RKO (cell line): ENCODE results near the gene FRRS1.
"Not testable (repeated sequence)": the region's sequence is repeated elsewhere in the genome, so short reads cannot be mapped to it uniquely, and the experiment has no call there.

Experiments
- DNase-seq: peaks from one replicate; pipeline ENCODE4 v3.0.0-alpha.2; 2016; ENCODE audit warnings: low spot score

The FRRS1 gene

DNA sequence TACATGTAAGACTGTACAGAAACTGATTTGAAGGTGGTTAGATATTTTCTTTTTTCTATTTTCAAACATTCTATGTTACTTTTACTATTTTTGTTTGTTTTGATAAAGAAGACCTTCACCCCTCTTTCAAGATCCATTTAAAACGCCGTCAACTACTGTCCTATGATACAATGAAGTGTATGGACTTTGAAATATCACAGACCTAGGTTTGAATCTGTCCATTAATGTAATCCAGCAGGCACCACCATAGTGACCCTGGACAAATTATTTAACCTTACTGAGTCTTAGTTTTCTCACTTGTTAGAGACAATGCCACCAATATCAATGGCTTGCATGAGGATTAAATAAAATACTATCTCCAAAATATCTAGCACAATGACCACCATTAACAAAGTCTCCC is 2.0 kb downstream of the FRRS1 start:
- DNase-seq: no peak

DNA sequence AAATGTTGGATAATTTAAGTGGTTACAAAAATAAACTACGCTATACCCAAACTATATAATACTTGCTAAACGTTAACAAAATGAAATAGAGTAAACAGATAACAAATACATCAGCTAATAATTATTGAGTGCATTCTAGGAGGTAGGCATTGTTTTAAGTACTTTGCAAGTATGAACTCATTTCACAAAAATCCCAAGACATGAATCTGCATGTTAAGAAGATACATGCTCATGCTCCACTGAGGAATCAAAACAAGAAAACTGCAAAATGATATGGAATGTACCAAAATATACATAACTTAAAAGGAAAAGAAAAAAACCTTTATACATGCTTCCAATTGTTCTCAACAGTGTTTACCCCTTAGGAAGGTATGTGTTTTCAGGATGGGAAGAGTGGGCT is 2.5 kb downstream of the FRRS1 start:
- DNase-seq: no peak

DNA sequence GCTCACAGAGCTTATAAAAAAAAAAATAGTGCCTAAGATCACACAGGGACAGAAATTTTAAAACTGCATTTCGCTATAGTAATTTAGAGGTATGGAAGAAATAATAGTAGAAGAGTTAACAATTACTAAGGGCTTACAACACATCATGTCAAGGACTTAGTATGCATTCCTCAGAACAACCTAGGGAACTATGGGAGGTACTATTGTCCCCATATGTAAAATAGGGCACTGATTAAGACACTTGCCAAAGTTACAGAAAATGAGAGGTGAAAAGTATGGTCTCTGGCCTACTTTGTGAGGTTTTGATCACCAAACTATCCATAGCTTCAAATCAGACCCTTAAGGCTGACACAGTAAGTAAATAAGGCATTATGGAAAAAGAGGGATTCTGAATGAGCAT is 4.7 kb downstream of the FRRS1 start:
- DNase-seq: no peak

DNA sequence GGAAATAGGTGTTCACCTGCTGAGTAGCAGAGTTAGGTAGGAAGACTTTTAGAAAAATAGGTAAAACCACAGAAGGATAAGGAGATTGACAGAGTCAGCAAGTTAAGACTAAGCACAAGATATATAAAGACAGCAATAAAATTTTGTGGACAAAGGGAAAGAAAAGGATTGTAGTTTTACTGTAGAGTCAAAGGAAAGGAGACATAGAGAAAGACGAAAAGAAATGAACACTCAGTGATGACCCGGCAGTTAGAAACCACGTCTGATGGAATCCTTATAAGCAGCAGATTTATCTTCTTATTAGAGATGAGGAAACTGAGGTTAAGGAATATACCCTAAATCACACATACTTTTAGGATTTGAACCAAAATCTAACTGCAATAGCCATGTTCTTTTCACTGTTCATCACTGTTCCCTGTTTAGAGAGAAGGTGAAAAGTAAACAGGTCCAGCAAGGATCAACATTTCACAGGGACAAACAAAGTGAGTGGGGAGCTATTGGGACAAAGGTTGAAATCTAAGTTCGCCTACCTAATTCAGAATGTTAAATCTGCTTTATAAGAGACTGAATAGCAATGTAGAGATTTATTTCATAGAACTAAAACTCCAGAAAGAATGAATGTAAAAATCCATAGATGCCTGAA is 6.8 kb downstream of the FRRS1 start:
- DNase-seq: no peak

DNA sequence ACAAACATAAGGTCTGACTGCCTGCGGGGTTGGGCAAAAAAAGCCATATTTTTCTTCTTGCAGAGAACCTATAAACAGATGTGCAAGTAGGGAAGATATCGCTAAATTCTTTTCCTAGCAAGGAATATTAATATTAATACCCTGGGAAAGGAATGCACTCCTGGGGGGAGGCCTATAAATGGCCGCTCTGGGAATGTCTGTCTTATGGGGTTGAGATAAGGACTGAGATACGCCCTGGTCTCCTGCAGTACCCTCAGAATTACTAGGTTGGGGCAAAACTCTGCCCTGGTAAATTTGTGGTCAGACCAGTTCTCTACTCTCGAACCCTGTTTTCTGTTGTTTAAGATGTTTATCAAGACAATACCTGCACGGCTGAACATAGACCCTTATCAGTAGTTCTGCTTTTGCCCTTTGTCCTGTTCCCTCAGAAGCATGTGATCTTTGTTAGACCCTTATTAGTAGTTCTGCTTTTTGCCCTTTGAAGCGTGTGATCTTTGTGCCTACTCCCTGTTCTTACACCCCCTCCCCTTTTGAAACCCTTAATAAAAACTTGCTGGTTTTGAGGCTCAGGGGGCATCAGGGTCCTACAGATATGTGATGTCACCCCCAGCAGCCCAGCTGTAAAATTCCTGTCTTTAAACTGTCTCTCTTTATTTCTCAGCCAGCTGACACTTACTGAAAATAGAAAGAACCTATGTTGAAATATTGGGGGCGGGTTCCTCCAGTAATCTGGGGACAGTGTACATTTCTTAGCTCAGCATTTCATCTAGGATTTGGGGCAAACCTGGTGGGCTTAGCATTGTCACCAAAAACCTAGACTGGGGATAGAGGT is 7.5 kb downstream of the FRRS1 start:
- not testable (repeated sequence) for DNase-seq

DNA sequence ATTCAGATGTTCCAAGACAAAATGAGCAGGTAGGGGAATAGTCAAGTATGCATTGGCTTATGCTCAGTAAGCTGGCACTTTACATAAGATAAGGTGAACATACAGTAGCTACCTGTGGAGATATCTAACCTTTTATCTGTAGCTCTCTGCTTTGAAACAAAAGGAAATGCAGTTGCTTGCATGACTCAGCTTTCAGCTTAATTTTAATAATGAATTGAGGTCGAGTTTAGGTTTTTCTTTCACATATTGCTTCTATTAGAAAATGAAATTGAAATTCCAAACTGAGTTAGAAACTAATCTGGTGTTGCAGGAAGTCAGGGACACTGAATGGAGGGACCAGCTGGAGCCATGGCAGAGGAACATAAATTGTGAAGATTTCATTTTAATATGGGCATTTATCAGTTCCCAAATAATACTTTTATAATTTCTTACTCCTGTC is 8.3 kb downstream of the FRRS1 start:
- DNase-seq: no peak

DNA sequence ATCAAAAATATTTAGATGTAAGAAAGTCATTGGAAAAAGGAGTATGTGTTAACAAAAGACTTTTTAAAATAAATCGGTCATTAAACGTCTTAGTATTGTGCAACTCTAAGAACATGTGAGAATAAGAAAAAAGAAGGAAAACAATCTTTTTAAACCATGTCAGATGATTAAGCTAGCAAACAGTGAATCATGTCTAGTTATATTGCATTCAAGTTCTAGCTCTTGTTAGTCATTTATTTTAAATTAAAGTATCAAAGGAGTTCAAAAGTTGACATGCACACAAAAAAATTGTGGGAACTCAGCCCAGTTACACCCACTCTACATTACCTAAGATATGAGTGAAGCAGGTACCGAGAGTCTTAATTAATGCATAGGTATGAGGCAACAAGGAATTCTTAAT is 9.8 kb downstream of the FRRS1 start:
- DNase-seq: peak; percentile 22

DNA sequence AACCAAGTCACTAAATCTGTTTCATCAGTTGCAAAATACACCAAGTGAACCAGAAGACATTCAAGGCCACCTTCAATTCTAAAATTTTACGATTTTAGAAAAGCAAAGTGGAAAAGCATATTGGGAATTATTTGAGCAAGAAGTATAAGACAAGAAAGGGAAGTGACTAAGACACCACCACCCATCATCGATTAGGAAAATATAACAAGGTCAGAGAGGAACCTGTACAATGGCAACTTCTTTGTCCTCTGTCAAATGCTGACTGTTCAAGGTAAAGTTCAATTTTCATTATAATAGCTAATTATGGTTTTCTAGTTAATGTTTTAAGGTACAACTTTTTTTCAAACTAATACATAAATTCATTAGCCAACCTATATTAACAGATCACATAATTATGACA is 10.8 kb downstream of the FRRS1 start:
- DNase-seq: no peak

DNA sequence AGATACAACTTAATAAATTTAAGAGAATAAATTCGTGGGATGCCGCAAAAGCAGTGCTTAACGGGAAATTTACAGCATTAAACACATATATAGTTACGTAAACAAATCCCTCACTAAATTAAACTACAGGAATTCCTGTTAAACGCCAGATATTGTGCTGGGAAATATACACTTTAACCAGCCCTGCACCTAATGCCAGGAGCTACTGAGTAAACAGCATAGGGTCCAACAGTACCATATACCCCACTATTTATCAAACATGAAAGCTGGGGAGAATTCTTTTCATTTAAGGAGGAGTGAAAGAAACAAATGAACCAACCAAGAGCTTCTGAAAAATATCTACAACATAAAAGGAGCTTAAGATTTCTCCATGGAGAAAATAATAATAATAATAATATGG is 11.7 kb downstream of the FRRS1 start:
- no peak for DNase-seq

DNA sequence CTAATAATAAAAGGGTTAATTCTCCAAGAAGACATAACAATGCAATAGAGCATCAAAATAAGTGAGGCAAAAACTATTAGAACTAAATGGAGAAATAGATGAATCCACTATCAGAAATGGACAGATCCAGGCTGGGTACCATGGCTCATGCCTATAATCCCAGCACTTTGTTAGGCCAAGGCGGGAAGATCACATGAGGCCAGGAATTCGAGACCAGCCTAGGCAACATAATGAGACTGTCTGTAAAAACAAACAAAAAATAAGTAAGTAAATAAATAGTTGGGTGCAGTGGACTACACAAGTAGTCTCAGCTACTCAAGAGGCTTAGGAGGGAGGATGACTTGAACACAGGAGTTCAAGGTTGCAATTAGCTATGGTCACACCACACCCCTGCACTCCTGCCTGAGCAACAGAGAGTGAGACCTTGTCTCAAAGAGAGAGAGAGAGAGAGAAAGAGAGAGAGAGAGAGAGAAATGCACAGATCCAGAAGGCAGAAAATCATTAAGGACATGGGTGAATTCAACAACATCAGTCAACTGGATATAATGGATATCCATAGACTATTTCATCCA is 12.3 kb downstream of the FRRS1 start:
- DNase-seq: no peak

DNA sequence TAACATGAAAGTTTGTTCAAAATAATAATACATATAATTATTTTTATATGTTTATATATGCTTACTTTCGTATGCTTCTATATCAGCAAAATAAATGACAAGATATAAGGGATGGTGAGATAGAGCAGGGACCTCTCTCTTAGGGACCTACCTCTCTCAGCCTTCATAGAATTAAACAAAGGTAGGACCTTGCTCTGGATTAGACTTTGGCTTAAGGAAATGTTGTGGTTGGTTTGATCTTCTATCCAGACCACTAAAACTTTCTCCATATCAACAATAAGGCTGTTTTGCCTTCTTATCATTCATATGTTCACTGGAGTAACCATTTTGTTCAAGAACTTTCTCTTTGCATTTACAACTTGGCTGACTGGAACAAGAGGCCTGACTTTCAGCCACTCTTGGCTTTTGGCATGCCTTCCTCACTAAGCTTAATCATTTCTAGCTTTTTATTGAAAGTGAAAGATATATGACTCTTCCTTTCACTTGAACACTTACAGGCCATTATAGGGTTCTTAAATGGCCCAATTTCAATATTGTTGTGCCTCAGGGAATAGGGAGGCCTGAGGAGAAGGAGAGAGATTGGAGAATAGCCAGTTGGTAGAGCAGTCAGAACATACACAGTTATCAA is 14.4 kb downstream of the FRRS1 start:
- DNase-seq: no peak

DNA sequence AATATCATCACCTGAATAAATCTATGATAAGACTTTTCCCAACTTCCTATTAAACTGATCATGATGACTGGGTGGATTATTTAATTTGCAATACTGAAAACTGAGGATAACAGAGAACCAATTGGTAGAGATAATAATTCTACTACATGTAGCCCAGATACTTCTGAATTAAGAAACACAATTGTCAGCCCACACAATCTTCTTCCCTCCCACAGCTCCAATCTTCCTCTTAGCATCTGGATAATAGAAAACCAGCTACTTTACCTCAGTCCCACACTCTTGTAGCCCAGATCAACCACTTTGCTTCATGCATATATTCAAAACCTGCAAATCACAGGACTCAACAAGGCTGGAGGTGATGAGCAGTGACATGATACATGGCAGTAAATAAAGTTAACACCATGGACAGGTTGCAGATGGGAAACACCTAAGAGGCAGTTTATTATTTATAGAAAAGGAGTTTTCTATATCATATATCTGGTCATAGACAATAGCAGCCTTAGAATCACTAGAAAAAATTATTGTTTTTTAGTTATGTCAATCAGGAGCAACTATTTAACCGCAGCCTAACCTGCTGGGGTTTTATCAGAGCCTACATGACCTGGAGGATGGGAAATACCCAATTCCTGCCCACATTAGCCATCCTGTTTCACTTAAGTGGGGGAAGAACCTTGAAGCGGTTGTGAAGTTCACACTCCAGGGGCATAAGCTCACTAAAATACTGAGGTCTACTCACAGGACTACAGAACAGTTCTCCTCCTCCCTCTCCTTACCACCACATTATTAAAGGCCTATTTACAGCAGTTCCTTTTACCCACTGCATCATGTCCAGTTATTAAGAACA is 16.7 kb downstream of the FRRS1 start:
- DNase-seq: no peak

DNA sequence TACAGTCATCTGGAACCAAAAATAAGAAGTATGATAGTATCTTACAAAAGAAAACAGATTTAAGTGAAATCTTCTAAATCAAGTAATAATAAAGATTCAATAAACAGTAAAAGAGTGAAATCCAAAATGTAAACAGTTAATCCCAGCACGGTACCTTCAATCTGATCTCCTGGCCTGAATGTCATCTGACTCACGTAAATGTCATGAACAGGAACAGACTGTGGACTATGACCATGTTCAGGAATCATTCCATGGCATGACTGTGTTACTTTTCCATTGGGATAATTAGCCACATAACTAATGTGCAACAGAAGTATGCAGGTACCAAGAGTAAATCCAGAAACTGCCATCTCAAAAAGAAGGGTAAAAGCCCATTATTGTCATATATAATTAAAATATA is 18.0 kb downstream of the FRRS1 start:
- DNase-seq: peak; percentile 18

DNA sequence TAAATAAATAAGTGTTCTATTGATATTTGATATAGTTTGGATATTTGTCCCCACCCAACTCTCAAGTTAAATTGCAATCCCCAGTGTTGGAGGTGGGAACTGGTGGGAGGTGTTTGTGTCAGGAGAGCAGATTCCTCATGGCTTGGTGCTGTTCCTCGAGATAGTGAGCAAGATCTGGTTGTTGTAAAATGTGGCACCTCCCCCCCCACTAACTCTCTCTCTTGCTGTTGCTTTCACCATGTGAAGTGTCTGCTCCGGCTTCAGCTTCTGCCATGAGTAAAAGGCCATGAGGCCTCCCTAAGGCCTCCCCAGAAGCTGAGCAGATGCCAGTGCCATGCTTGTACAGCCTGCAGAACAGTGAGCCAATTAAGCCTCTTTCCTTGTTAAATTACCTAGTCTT is 20.8 kb downstream of the FRRS1 start:
- no peak for DNase-seq

DNA sequence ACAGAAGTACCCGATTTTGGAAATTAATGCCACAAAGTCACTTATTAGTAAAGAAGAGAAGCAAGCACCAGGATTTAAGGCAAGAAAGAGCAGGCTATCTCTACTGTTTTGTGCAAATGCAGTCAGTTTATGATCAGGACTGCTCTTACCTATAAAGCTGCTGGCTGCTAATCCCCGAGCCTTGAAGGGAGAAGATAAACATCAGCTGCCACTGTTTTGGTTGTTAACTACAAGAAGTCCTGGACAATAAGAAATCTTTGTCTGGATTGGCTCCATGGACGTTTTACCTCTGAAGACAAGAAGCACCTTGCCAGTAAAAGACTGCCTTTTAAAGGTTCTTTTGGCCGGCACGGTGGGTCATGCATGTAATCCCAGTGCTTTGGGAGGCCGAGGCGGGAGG is 21.4 kb downstream of the FRRS1 start:
- DNase-seq: no peak

DNA sequence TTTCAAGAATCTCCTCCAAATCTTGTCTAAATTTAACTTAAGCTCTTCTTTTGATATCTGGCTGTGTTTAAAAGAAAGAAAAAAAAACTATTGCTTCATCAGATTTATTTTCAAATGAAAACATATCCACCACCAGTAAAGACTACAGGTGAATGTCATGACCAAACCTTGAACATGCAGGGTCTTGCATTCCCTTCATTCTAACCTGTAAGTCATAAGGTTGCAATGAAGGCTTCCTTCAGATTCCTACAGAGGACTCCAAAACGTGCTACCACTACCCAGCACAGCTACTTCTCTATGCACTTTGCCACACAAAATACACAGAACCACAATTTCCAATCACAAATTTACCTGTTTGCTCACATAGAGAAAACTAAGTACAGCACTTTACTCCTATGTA is 26.3 kb downstream of the FRRS1 start:
- no peak for DNase-seq

DNA sequence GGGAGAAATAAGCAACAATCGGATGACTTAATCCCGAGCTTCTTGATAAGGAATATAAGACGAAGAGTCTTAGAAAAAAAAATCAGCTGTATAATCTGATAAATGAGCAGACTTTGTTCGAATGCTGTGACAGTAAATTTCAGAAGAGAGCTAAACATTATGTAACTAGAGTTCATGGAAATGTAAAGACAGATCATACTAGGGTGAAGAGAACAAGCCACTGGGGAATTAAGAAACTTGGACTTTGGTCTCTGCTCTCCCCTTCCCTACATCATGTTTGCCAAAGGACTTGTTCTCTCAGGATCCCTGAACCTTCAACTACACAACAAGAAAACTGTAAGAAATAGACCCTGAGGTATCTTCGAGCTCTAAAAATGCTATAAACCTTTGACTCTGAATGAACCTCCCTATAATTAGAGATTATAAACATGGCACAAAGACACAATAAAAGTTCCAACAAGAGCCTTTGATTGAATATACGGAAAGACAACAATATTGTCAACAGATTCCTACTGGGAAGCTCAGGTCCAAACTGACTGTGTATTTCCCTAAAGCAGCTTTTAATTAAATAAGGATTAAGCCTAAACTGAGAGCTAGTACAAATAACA is 27.5 kb downstream of the FRRS1 start:
- DNase-seq: no peak

DNA sequence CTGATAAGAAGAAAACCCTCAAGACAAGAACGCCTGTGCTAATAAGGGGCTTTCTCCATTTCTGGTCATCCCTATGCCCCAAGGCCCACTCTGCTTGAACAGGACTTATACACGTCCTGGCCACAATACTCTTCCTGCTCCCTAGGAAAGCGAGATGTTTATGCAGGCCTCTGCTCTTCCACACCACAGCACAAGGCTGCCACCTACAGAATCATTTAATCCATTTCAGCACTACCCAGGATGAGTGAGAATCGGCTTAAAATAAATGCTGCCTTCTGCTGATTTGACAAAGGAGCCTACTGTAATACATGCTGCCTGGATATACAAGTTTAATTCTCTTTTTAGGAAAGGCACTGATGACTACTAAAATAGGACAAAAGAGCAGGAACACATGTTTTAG is 29.4 kb downstream of the FRRS1 start:
- peak; percentile 67 for DNase-seq

DNA sequence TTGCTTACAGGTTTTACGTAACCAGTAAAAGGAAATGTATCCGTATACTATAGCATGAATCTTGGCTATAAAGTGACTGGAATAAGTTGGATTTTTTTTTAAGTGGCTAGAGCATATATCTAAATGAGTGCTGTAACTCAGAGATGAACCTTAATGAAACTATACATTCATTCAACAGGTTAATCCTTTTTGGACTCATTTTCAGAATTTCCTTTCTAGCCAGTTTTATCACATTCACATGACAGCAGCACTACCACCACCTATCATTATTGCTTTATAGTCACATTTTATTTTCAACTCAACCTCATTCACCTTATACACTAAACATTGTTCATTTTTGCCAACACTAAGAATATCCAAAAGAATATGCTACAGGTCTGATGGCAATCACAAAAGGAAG is 30.6 kb downstream of the FRRS1 start:
- DNase-seq: no peak

DNA sequence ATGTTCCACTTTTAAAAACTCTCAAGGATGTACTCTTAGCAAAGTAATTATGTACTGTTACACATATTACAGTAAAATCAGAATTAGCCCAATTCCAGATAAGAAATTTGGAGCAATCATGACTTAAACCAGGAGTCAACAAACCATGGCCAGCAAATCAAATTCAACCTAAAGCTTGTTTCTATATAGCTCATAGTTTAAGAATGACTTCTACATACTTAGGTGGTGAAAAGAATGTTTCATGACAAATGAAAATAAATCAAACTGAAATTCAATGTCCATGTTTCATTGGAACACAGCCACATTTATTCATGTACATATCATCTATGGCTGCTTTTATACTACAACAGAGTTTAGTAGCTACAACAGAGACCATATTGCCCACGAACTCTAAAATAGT is 35.1 kb downstream of the FRRS1 start:
- DNase-seq: peak; percentile 21

DNA sequence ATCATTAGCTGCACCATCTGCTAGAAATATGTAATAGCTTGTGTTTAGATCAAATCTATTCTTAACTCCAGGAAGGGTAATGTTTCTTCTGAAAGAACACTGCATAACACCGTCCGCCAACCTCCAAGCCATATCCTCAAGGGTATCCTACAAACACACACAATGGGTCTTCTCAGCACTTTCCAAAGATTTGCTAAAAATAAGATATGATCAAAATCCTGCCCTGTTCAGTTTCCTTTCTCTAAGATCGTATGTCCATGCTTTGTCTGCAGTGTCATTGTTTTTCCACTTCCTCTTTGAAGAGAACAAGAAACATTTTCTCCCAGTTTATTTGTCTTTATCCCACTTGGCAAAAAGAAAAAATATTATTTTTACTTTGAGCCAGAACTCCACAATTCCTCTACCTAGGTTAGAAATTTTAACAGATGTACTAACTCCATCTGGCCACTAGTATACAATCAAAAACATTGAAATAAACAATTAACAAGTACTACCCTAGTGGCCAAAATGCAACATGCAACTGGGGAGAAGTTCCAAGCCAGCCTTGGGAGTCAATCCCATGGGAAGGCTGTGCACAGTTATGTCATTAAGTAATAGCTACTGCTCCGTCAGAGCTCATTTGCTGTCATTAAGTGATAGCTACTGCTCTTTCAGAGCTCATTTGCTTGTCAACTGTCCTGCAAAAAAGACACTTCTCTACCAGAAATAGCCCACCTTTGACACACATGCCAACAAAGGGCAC is 37.8 kb downstream of the FRRS1 start:
- DNase-seq: peak; percentile 75
